Loucy (cell line): ENCODE data around the gene CASD1.

Source experiments
- H2AFZ ChIP-seq: fragments of 200-600 bp; sonication (generic); 2 replicates; pipeline ENCODE4 v1.6.0; 2016; ENCODE audit warnings: antibody characterized with exemption, mild to moderate bottlenecking, low read length, moderate library complexity
- H3F3A ChIP-seq: fragments of 200-600 bp; 2 replicates; pipeline ENCODE4 v1.6.0; 2016; ENCODE audit warnings: antibody characterized with exemption, low read depth, mild to moderate bottlenecking
- H3K27me3 ChIP-seq: fragments of 200-600 bp; sonication (generic); 2 replicates; pipeline ENCODE4 v1.6.1; 2014; ENCODE audit warnings: low read length, mild to moderate bottlenecking; ENCODE audit not compliant: insufficient read depth, poor library complexity, severe bottlenecking
- H3K36me3 ChIP-seq: fragments of 200-600 bp; sonication (generic); 2 replicates; pipeline ENCODE4 v1.6.1; 2016; ENCODE audit warnings: low read length; ENCODE audit not compliant: insufficient read depth
- H3K4me1 ChIP-seq: fragments of 200-600 bp; sonication (generic); 2 replicates; pipeline ENCODE4 v1.5.1; 2014; ENCODE audit warnings: low read length, mild to moderate bottlenecking; ENCODE audit not compliant: insufficient read depth, poor library complexity, severe bottlenecking
- H3K4me2 ChIP-seq: fragments of 200-600 bp; sonication (generic); 2 replicates; pipeline ENCODE4 v1.6.0; 2014; ENCODE audit warnings: antibody characterized with exemption, low read length, low read depth, mild to moderate bottlenecking; ENCODE audit not compliant: poor library complexity, severe bottlenecking
- H3K4me3 ChIP-seq: fragments of 200-600 bp; sonication (generic); 2 replicates; pipeline ENCODE4 v1.5.1; 2014; ENCODE audit warnings: low read length, mild to moderate bottlenecking, mixed read lengths; ENCODE audit not compliant: poor library complexity, severe bottlenecking
- H3K79me2 ChIP-seq: fragments of 200-600 bp; sonication (generic); 2 replicates; pipeline ENCODE4 v1.6.1; 2014; ENCODE audit warnings: low read length; ENCODE audit not compliant: insufficient read depth
- H3K9ac ChIP-seq: fragments of 200-600 bp; sonication (generic); 2 replicates; pipeline ENCODE4 v1.6.0; 2014; ENCODE audit warnings: mild to moderate bottlenecking, low read depth, low read length, moderate library complexity; ENCODE audit not compliant: poor library complexity, severe bottlenecking
- H3K9me2 ChIP-seq: fragments of 200-600 bp; sonication (generic); replicated peaks from 2 replicates; pipeline ENCODE4 v1.6.1; 2016; ENCODE audit warnings: low read depth, low read length, mixed read lengths
- H3K9me3 ChIP-seq: fragments of 200-600 bp; sonication (generic); 2 replicates; pipeline ENCODE4 v1.6.1; 2014; ENCODE audit warnings: mild to moderate bottlenecking, antibody characterized with exemption, low read length, low read depth; ENCODE audit not compliant: insufficient read depth
- H4K20me1 ChIP-seq: fragments of 200-600 bp; sonication (generic); 2 replicates; pipeline ENCODE4 v1.6.0; 2014; ENCODE audit warnings: antibody characterized with exemption, low read length, mild to moderate bottlenecking; ENCODE audit not compliant: insufficient read depth, poor library complexity, severe bottlenecking
- EZH2phosphoT487 ChIP-seq: fragments of 200-600 bp; IDR thresholded peaks from 2 replicates; pipeline ENCODE4 v1.6.1; 2018; ENCODE audit warnings: antibody characterized with exemption, mild to moderate bottlenecking, moderate library complexity, borderline replicate concordance
- TF ChIP-seq, protein P1 (sequence below): fragments of 200-600 bp; sonication (generic); conservative IDR thresholded peaks from 2 replicates; pipeline ENCODE4 v1.5.1; 2014; ENCODE audit warnings: mild to moderate bottlenecking, antibody characterized with exemption, low read length

The CASD1 gene

DNA sequence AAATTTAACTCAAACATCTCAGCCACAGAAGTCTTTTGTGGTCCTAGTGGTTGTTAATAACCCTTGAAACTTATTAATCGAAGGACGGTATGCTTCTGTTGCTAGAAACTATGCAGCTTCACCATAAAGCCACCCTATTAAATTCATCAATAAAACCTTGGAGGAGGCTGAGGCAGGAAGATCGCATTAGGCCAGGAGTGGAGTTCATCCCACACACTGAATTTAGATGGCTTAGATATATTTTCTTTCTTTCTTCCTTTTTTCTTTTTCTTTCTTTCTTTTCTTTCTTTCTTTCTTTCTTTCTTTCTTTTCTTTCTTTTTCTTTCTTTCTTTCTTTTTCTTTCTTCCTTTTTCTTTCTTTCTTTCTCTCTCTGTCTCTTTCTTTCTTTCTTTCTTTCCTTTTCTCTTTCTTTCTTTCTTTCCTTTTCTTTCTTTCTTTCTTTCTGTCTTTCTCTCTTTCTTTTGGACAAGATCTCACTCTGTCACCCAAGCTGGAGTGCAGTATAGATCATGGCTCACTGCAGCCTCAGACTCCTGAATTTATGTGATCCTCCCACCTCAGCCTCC is 30.9 kb upstream of the CASD1 start:
- no peaks in the 10 kb centered on the region for H3K36me3 ChIP-seq
- no peak overlapping the region for H3K9ac ChIP-seq
- TF ChIP-seq, protein P1, sequence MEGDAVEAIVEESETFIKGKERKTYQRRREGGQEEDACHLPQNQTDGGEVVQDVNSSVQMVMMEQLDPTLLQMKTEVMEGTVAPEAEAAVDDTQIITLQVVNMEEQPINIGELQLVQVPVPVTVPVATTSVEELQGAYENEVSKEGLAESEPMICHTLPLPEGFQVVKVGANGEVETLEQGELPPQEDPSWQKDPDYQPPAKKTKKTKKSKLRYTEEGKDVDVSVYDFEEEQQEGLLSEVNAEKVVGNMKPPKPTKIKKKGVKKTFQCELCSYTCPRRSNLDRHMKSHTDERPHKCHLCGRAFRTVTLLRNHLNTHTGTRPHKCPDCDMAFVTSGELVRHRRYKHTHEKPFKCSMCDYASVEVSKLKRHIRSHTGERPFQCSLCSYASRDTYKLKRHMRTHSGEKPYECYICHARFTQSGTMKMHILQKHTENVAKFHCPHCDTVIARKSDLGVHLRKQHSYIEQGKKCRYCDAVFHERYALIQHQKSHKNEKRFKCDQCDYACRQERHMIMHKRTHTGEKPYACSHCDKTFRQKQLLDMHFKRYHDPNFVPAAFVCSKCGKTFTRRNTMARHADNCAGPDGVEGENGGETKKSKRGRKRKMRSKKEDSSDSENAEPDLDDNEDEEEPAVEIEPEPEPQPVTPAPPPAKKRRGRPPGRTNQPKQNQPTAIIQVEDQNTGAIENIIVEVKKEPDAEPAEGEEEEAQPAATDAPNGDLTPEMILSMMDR: no peak
- TF ChIP-seq EZH2phosphoT487: no peak
- no peaks in the 10 kb centered on the region for H3F3A ChIP-seq
- H3K4me2 ChIP-seq: no peak overlapping the region
- H4K20me1 ChIP-seq: no peaks in the 10 kb centered on the region
- no peaks in the 10 kb centered on the region for H3K27me3 ChIP-seq
- H3K4me1 ChIP-seq: no peaks in the 10 kb centered on the region
- H3K4me3 ChIP-seq: no peak overlapping the region
- H3K9me2 ChIP-seq: no peaks in the 10 kb centered on the region
- no peaks in the 10 kb centered on the region for H3K79me2 ChIP-seq
- H2AFZ ChIP-seq: no peak overlapping the region
- H3K9me3 ChIP-seq: no peaks in the 10 kb centered on the region

DNA sequence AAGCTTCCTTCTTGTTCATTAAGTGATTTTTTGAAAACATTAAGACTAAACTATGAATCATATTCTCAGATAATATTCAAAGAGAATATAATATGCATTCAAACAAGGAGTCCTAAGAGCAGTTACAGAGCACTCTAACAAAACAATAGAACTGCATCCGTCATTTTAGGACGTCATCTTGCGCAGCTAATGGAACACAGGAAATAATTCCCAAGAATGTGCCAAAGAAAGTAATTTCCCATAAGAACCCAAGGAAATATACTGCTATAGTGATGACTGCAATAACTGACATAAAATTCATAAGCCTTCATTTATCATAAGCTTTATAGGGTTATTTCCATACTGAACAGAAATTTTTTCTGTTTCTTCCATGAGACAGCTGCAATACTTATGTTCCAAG is 28.3 kb upstream of the CASD1 start:
- H3K4me1 ChIP-seq: no peaks in the 10 kb centered on the region
- no peaks in the 10 kb centered on the region for H3K9me2 ChIP-seq
- H3K27me3 ChIP-seq: no peaks in the 10 kb centered on the region
- H3K9me3 ChIP-seq: no peaks in the 10 kb centered on the region
- H3K9ac ChIP-seq: no peak overlapping the region
- H3K36me3 ChIP-seq: no peaks in the 10 kb centered on the region
- no peak overlapping the region for H3K4me3 ChIP-seq
- TF ChIP-seq EZH2phosphoT487: no peak
- TF ChIP-seq, protein P1: no peak
- no peak overlapping the region for H3K4me2 ChIP-seq
- no peak overlapping the region for H2AFZ ChIP-seq
- no peaks in the 10 kb centered on the region for H4K20me1 ChIP-seq
- no peaks in the 10 kb centered on the region for H3F3A ChIP-seq
- no peaks in the 10 kb centered on the region for H3K79me2 ChIP-seq

DNA sequence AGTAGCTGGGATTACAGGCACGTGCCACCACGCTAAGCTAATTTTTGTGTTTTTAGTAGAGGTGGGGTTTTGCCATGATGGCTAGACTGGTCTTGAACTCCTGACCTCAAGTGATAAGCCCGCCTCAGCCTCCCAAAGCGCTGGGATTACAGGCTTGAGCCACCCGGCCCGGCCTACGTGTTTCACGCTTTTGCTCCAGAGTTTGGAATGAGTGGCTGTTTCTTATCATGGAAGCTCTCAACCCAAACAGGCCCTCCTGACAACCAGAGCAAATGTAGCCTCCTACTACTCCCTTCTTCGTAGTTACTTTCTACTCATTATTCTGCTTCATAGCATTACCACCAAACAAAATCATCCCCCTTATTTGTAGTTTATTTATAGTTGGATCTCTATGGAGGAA is 26.8 kb upstream of the CASD1 start:
- Histone ChIP-seq H3K9ac (no peak overlapping the region), H3K4me3 (no peak overlapping the region), H3K4me2 (no peak overlapping the region), H3K36me3 (no peaks in the 10 kb centered on the region), H3K9me2 (no peaks in the 10 kb centered on the region), H3K79me2 (no peaks in the 10 kb centered on the region), H3K9me3 (no peaks in the 10 kb centered on the region), H3F3A (no peaks in the 10 kb centered on the region), H4K20me1 (no peaks in the 10 kb centered on the region), H3K27me3 (no peaks in the 10 kb centered on the region), H2AFZ (no peak overlapping the region), H3K4me1 (no peaks in the 10 kb centered on the region)
- TF ChIP-seq, protein P1: no peak
- no peak for TF ChIP-seq EZH2phosphoT487
